SK-N-SH treated with all-trans-retinoic acid at 6 μM for 48 hours (cell line): Measurements from ENCODE around the gene BICD1.

ENCODE experiments used
- ATAC-seq: fragments of 200-7000 bp; cut with Tn5 transposase; 3 replicates; pipeline ENCODE4 v1.9.1; 2020; ENCODE audit warnings: mild to moderate bottlenecking, moderate library complexity
- ARNTL ChIP-seq: fragments of 450-650 bp; formaldehyde crosslinking; IDR thresholded peaks from 2 replicates; pipeline ENCODE4 v1.5.0; 2020; ENCODE audit warnings: low read depth, mild to moderate bottlenecking, moderate library complexity, borderline replicate concordance
- BACH2 ChIP-seq: fragments of 250-450 bp; sonication (Bioruptor Pico); IDR thresholded peaks from 2 replicates; pipeline ENCODE4 v1.9.0; 2021; ENCODE audit warnings: mild to moderate bottlenecking, borderline replicate concordance
- CREB5 ChIP-seq: fragments of 250-450 bp; sonication (Bioruptor Pico); IDR thresholded peaks from 2 replicates; pipeline ENCODE4 v1.5.1; 2020; ENCODE audit warnings: low read depth, mild to moderate bottlenecking, moderate library complexity
- CSDC2 ChIP-seq: fragments of 250-450 bp; sonication (Bioruptor Pico); IDR thresholded peaks from 2 replicates; pipeline ENCODE4 v1.5.0; 2020; ENCODE audit warnings: mild to moderate bottlenecking, moderate library complexity
- ESRRG ChIP-seq: fragments of 250-450 bp; sonication (Bioruptor Pico); IDR thresholded peaks from 2 replicates; pipeline ENCODE4 v1.6.1; 2021; ENCODE audit warnings: mild to moderate bottlenecking
- GLIS3 ChIP-seq: fragments of 250-450 bp; sonication (Bioruptor Pico); IDR thresholded peaks from 2 replicates; pipeline ENCODE4 v1.5.0; 2020; ENCODE audit warnings: mild to moderate bottlenecking, moderate library complexity
- ISL1 ChIP-seq: fragments of 250-450 bp; sonication (Bioruptor Pico); IDR thresholded peaks from 2 replicates; pipeline ENCODE4 v2.1.2; 2022; ENCODE audit warnings: mild to moderate bottlenecking, moderate library complexity
- OSR1 ChIP-seq: fragments of 250-450 bp; sonication (Bioruptor Pico); IDR thresholded peaks from 2 replicates; pipeline ENCODE4 v1.8.0; 2022; ENCODE audit warnings: moderate library complexity, mild to moderate bottlenecking, inconsistent platforms
- PATZ1 ChIP-seq: fragments of 250-450 bp; sonication (Bioruptor Pico); IDR thresholded peaks from 2 replicates; pipeline ENCODE4 v1.8.0; 2020; ENCODE audit warnings: mild to moderate bottlenecking, moderate library complexity, borderline replicate concordance
- POU6F1 ChIP-seq: fragments of 250-450 bp; sonication (Bioruptor Pico); IDR thresholded peaks from 2 replicates; pipeline ENCODE4 v1.8.0; 2021; ENCODE audit warnings: low read depth, mild to moderate bottlenecking, moderate library complexity, borderline replicate concordance
- PPARA ChIP-seq: fragments of 250-450 bp; sonication (Bioruptor Pico); IDR thresholded peaks from 2 replicates; pipeline ENCODE4 v1.5.0; 2020; ENCODE audit warnings: mild to moderate bottlenecking, borderline replicate concordance
- RARB ChIP-seq: fragments of 250-450 bp; sonication (Bioruptor Pico); IDR thresholded peaks from 2 replicates; pipeline ENCODE4 v1.8.0; 2021; ENCODE audit warnings: mild to moderate bottlenecking, moderate library complexity
- SNAI2 ChIP-seq: fragments of 250-450 bp; sonication (Bioruptor Pico); IDR thresholded peaks from 2 replicates; pipeline ENCODE4 v1.5.0; 2020; ENCODE audit warnings: mild to moderate bottlenecking, moderate library complexity
- ZFP3 ChIP-seq: fragments of 250-450 bp; sonication (Bioruptor Pico); IDR thresholded peaks from 2 replicates; pipeline ENCODE4 v1.5.0; 2020; ENCODE audit warnings: mild to moderate bottlenecking, moderate library complexity
- ZNF70 ChIP-seq: fragments of 450-650 bp; formaldehyde crosslinking; IDR thresholded peaks from 2 replicates; pipeline ENCODE4 v1.5.0; 2020; ENCODE audit warnings: mild to moderate bottlenecking, moderate library complexity
- ZNF8 ChIP-seq: fragments of 450-650 bp; formaldehyde crosslinking; IDR thresholded peaks from 2 replicates; pipeline ENCODE4 v1.5.0; 2020; ENCODE audit warnings: mild to moderate bottlenecking, moderate library complexity

The BICD1 gene

GRCh38 chr12:32254260-32254956, 147.8 kb downstream of the BICD1 start:
- no peak for ATAC-seq
- TF ChIP-seq CREB5 (CRISPR knock-in tag) (no peak), POU6F1 (CRISPR knock-in tag) (no peak), CSDC2 (CRISPR knock-in tag) (no peak)

GRCh38 chr12:32255588-32255987, 148.9 kb downstream of the BICD1 start:
- TF ChIP-seq CSDC2 (CRISPR knock-in tag), result no peak
- no peak for TF ChIP-seq PATZ1 (CRISPR knock-in tag)
- ATAC-seq, result no peak

GRCh38 chr12:32257695-32258496, 151.2 kb downstream of the BICD1 start:
- TF ChIP-seq ZFP3 (CRISPR knock-in tag) (no peak), ZNF8 (CRISPR knock-in tag) (no peak), PPARA (CRISPR knock-in tag) (no peak), SNAI2 (CRISPR knock-in tag) (no peak), ARNTL (CRISPR knock-in tag) (no peak), PATZ1 (CRISPR knock-in tag) (no peak)
- ATAC-seq, result no peak

- no peak for ATAC-seq
- TF ChIP-seq PPARA (CRISPR knock-in tag) (no peak), ISL1 (CRISPR knock-in tag) (no peak), PATZ1 (CRISPR knock-in tag) (no peak)
Observed at GRCh38 chr12:32260696-32261095, 154.0 kb downstream of the BICD1 start.

- TF ChIP-seq RARB (CRISPR knock-in tag) (no peak), ESRRG (CRISPR knock-in tag) (no peak), SNAI2 (CRISPR knock-in tag) (no peak), OSR1 (CRISPR knock-in tag) (no peak), ZFP3 (CRISPR knock-in tag) (no peak), ARNTL (CRISPR knock-in tag) (no peak), ZNF70 (CRISPR knock-in tag) (no peak), CSDC2 (CRISPR knock-in tag) (no peak), BACH2 (CRISPR knock-in tag) (no peak), CREB5 (CRISPR knock-in tag) (no peak), GLIS3 (CRISPR knock-in tag) (no peak)
- 0 out of 3 replicates have a peak, but pooled peaks have one; percentile 31 for ATAC-seq
Observed at GRCh38 chr12:32261638-32262037, 155.0 kb downstream of the BICD1 start.
